SIG-M5 (cell line): ENCODE measurements around the gene GP5.

Experiments
- DNase-seq: peaks from one replicate; lab custom pipeline; 2025; lab: John Stamatoyannopoulos, UW

The GP5 gene

GRCh38 chr3:194346621-194347020 lies 52.4 kb downstream of the GP5 start:
- no peak for DNase-seq

GRCh38 chr3:194346035-194346434 lies 53.0 kb downstream of the GP5 start:
- DNase-seq: no peak
